NOMO-1 treated with dmso at 0.1 percent for 144 hours (cell line): ENCODE measurements around the gene EFCAB9.

ENCODE experiments used
- DNase-seq: peaks from one replicate; lab custom pipeline; 2025; ENCODE audit not compliant: unreplicated experiment; lab: John Stamatoyannopoulos, UW

Gene EFCAB9

GRCh38 chr5:172235827-172236736 is 42.1 kb downstream of the EFCAB9 start:
- DNase-seq, result no peak

DNA sequence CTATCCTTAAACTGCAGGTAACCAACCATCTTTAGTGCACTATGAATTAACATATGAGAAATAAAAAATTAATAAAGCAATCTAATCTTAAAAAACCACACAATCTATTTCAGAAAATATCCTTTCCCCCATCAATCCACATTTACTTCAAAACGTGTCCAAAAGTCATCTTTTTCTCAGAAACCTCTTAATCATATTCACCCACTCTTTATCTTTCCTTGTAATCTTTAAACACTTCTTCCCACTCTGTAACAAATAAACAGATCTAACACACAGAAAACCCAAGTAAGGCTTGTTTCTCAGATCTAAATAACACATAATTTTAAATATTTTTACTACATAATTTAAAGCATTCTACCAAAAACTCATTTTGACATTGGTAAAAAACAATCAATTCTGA is 44.4 kb downstream of the EFCAB9 start:
- DNase-seq, result no peak

DNA sequence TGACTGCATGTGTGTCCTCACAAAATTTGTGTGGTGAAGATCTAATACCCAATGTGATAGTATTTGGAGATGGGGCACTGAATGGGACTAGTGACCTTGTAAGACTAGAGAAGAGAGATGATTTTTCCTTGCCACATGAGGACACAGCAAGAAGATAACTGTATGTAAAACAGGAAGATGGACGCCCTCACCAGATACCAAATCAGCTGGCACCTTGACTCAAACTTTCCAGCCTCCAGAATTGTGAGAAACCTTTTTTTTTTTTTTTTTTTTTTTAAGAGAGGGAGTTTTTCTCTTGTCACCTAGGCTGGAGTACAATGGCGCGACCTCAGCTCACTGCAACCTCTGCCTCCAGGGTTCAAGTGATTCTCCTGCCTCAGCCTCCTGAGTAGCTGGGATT is 49.3 kb downstream of the EFCAB9 start:
- DNase-seq, result no peak

GRCh38 chr5:172245046-172245445 is 51.1 kb downstream of the EFCAB9 start:
- DNase-seq, result no peak

DNA sequence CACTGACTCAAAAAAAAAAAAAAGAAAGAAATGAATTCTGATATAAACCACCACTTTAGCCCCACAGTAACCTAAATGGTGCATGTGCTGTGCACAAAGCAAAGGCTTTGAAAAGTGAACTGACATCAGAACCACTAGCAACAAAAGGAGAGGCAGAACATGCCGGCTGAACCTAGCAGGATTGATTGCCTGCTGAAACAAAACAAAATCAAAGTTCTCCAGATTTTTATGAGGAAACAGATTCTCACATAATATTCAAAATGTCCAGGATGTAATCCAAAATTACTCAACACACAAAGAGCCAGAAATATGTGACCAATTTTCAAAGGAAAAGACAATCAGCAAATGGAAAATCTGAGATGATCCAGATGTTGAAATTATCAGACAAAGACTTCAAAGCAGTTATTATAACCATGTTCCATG is 51.7 kb downstream of the EFCAB9 start:
- DNase-seq, result no peak

DNA sequence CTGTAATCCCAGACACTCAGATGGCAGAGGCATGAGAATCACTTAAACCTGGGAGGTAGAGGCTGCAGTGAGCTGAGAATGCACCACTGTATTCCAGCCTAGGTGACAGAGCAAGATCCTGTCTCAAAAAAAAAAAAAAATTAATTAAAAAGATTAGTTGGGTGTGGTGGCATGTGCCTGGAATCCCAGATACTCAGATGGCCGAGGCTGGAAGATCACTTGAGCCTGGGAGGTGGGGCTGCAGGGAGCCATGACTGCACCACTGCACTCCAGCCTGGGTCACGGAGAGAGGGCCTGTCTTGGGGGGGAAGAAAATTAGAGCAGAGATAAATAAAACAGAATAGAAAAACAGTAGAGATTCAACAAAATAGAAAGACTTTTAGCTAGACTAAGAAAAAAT is 54.7 kb downstream of the EFCAB9 start:
- no peak for DNase-seq

DNA sequence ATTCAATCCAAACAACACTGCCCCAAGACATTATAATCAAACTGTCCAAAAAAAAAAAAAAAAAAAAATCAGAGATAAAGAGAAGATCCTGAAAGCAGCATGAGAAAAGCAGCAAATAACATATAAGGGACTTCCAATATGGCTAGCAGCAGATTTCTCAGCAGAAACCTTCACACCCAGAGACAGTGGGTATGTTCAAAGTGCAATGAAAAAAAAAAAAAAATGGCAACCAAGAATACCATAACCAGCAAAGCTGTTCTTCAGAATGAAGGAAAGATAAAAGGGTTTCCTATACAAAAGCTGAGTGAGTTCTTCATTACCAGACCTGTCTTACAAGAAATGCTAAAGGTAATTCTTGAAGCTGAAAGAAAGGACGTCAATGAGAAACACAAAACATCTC is 57.4 kb downstream of the EFCAB9 start:
- no peak for DNase-seq

DNA sequence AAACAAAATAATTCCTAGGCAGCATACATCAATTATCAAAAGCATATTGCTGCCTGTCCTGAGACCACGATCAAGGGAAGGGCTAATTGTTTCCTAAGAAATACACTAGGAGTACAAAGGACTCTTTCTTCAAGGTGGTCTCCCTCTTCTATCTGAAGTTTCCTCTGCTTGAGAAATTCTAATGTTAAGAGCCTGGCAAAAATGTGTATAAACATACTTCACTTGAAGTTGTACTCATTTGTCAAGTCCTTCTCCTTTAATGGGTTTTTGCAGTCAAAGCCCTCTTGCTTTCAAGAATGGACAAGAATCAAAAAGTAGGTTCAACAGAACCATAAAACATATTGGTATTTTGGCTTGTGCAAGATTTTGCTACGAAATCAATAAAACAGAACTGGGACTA is 58.5 kb downstream of the EFCAB9 start:
- DNase-seq, result no peak
